ENCODE measurements around the gene ZFAND3. TPM values are rescaled to one million over a fixed set of nuclear protein-coding genes. Genes with fewer than 3 reads are reported as not detected.

The ZFAND3 gene
- polyA plus RNA-seq, 1 of the 3 experiments (the other 2 are of a cell fraction) = 16.7 TPM

DNA sequence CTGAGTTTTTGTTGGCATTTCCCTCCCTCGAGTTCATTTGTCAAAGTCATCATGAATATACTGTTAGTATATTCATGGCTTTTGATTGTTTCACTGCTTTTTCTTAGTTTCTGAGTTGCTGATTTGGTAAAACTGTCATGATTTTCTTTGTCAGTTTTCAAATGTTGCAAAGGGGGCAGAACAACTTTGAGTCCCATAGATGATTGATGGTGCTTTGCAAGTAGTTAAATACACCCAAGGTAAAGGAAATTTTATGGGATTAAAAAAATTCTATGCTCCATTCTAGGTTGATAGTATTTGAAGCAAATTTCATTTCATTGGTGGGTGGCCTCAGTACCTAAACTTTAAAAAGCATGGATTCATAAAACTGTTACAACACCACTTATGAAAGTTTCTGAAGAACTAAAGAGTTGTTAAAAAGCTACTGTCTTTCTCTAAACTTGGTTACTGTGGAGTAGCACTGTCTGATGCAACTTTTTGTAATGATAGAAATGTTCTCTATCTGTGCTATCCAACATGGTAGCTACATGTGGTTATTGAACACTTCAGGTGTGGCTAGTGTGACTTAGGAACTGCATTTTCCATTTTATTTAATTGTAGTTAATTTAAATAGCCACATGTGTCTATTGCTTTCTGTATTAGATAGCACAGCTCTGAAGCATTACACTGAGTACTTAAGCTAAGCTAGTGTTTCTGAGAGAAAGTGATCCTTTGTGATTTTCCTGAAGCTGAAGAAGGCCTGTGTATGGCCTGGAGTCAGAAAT, 153.6 kb downstream of the ZFAND3 start:
- Histone ChIP-seq H4K20me1 (ENCODE audit: insufficient read depth) (peaks cover 68% of the 10 kb centered on the region), H3K27ac (ENCODE audit: low read depth in 2 of 2, low read length in 1 of 2) (no peak overlapping the region), H3K4me1 (ENCODE audit: control insufficient read depth in 1 of 2, insufficient read depth in 2 of 2, low read depth in 1 of 2, low read length in 1 of 2) (no peaks in the 10 kb centered on the region; a peak in 1 of 4 replicates), H3K9me3 (peaks cover 6% of the 10 kb centered on the region; the same call in 1 of the 2 replicates), H3F3A (replicated peaks; ENCODE audit: insufficient read depth) (peaks cover 8% of the 10 kb centered on the region), H3K4me2 (no peak overlapping the region), H2AFZ (ENCODE audit: low read depth) (no peak overlapping the region), H3K9ac (no peak overlapping the region), H3K79me2 (ENCODE audit: insufficient read depth) (peaks cover 99% of the 10 kb centered on the region), H3K36me3 (replicated peaks in 1 of 2; ENCODE audit: control insufficient read depth in 1 of 2, insufficient read depth in 2 of 2, low read length in 1 of 2) (peaks cover 0 to 14% of the 10 kb centered on the region in 2 experiments), H3K4me3 (ENCODE audit: low read depth in 2 of 2, low read length in 1 of 2) (no peak overlapping the region), H3K9me2 (no peaks in the 10 kb centered on the region), H3K27me3 (ENCODE audit: insufficient read depth) (no peaks in the 10 kb centered on the region)
- 100% methylated on average over 1 of the region's 1 CpG for WGBS (ENCODE audit: low lambda C conversion rate)
- ChIA-PET CTCF (no interaction called here), POLR2A (no interaction called here)
- TF ChIP-seq FOXJ3 (CRISPR knock-in tag; IDR thresholded peaks at IDR 0.05) (no peak), YY1 (IDR thresholded peaks at IDR 0.05; ENCODE audit: low read depth) (no peak), GATA2 (CRISPR knock-in tag; IDR thresholded peaks at IDR 0.05) (no peak), EZH2phosphoT487 (IDR thresholded peaks at IDR 0.05; ENCODE audit: borderline replicate concordance, low read depth) (no peak), RCOR1 (IDR thresholded peaks at IDR 0.05; ENCODE audit: low read length) (no peak)
- TF ChIP-seq, protein P1, sequence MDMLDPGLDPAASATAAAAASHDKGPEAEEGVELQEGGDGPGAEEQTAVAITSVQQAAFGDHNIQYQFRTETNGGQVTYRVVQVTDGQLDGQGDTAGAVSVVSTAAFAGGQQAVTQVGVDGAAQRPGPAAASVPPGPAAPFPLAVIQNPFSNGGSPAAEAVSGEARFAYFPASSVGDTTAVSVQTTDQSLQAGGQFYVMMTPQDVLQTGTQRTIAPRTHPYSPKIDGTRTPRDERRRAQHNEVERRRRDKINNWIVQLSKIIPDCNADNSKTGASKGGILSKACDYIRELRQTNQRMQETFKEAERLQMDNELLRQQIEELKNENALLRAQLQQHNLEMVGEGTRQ (IDR thresholded peaks at IDR 0.05; ENCODE audit: borderline replicate concordance, low read depth, low read length) = no peak
- no peak for DNase-seq

DNA sequence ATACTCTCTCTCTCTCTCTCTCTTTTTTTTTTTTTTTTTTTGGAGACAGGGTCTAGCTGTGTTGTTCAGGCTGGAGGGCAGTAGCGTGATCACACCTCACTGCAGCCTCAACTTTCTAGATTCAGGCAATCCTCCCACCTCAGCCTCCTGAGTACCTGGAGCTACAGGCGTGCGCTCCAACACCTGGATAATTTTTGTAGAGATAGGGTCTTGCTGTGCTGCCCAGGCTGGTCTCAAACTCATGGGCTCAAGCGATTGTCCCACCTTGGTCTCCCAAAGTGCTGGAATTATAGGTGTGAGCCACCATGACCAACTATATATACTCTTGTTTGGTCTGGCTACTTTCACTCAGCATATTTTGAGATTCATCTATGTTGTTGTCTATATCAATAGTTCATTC, 154.9 kb downstream of the ZFAND3 start:
- Histone ChIP-seq H3F3A (replicated peaks; ENCODE audit: insufficient read depth) (peaks cover 8% of the 10 kb centered on the region), H3K36me3 (replicated peaks in 1 of 2; ENCODE audit: control insufficient read depth in 1 of 2, insufficient read depth in 2 of 2, low read length in 1 of 2) (peaks cover 0 to 14% of the 10 kb centered on the region in 2 experiments), H3K9ac (no peak overlapping the region), H3K79me2 (ENCODE audit: insufficient read depth) (peaks cover 99% of the 10 kb centered on the region), H3K9me3 (peaks cover 6% of the 10 kb centered on the region; the same call in 1 of the 2 replicates), H3K27me3 (ENCODE audit: insufficient read depth) (no peaks in the 10 kb centered on the region), H3K4me1 (ENCODE audit: control insufficient read depth in 1 of 2, insufficient read depth in 2 of 2, low read depth in 1 of 2, low read length in 1 of 2) (peaks cover 0 to under 1% of the 10 kb centered on the region in 2 experiments; a peak in 2 of 4 replicates), H3K9me2 (no peaks in the 10 kb centered on the region), H4K20me1 (ENCODE audit: insufficient read depth) (peaks cover 70% of the 10 kb centered on the region), H2AFZ (ENCODE audit: low read depth) (no peak overlapping the region), H3K27ac (ENCODE audit: low read depth in 2 of 2, low read length in 1 of 2) (no peak overlapping the region), H3K4me2 (no peak overlapping the region), H3K4me3 (ENCODE audit: low read depth in 2 of 2, low read length in 1 of 2) (no peak overlapping the region)
- 98% methylated on average over 4 of the region's 4 CpGs for WGBS (ENCODE audit: low lambda C conversion rate)
- ChIA-PET CTCF (no interaction called here), POLR2A (no interaction called here)
- DNase-seq = no peak
- TF ChIP-seq GATA2 (CRISPR knock-in tag; IDR thresholded peaks at IDR 0.05) (no peak), EP300 (IDR thresholded peaks at IDR 0.05; ENCODE audit: borderline replicate concordance in 1 of 2, low read depth in 1 of 2, low read length in 1 of 2) (no peak), RCOR1 (IDR thresholded peaks at IDR 0.05; ENCODE audit: low read length) (no peak), EZH2phosphoT487 (IDR thresholded peaks at IDR 0.05; ENCODE audit: borderline replicate concordance, low read depth) (no peak), FOSL2 (IDR thresholded peaks at IDR 0.05; ENCODE audit: borderline replicate concordance, low read depth) (no peak), NFIC (IDR thresholded peaks at IDR 0.05; ENCODE audit: borderline replicate concordance) (no peak), SIN3A (IDR thresholded peaks at IDR 0.05; ENCODE audit: borderline replicate concordance, low read depth, low read length) (no peak), RFX5 (IDR thresholded peaks at IDR 0.05; ENCODE audit: low read length) (no peak), FOXJ3 (CRISPR knock-in tag; IDR thresholded peaks at IDR 0.05) (no peak), RAD21 (IDR thresholded peaks at IDR 0.05; ENCODE audit: low read length) (no peak), MXI1 (IDR thresholded peaks at IDR 0.05; ENCODE audit: low read depth, low read length) (no peak)
- TF ChIP-seq, protein P2, sequence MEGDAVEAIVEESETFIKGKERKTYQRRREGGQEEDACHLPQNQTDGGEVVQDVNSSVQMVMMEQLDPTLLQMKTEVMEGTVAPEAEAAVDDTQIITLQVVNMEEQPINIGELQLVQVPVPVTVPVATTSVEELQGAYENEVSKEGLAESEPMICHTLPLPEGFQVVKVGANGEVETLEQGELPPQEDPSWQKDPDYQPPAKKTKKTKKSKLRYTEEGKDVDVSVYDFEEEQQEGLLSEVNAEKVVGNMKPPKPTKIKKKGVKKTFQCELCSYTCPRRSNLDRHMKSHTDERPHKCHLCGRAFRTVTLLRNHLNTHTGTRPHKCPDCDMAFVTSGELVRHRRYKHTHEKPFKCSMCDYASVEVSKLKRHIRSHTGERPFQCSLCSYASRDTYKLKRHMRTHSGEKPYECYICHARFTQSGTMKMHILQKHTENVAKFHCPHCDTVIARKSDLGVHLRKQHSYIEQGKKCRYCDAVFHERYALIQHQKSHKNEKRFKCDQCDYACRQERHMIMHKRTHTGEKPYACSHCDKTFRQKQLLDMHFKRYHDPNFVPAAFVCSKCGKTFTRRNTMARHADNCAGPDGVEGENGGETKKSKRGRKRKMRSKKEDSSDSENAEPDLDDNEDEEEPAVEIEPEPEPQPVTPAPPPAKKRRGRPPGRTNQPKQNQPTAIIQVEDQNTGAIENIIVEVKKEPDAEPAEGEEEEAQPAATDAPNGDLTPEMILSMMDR (IDR thresholded peaks at IDR 0.05) = no peak
- TF ChIP-seq, protein P3, sequence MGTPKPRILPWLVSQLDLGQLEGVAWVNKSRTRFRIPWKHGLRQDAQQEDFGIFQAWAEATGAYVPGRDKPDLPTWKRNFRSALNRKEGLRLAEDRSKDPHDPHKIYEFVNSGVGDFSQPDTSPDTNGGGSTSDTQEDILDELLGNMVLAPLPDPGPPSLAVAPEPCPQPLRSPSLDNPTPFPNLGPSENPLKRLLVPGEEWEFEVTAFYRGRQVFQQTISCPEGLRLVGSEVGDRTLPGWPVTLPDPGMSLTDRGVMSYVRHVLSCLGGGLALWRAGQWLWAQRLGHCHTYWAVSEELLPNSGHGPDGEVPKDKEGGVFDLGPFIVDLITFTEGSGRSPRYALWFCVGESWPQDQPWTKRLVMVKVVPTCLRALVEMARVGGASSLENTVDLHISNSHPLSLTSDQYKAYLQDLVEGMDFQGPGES (IDR thresholded peaks at IDR 0.05; ENCODE audit: low read depth, low read length) = no peak
- TF ChIP-seq, protein P4, sequence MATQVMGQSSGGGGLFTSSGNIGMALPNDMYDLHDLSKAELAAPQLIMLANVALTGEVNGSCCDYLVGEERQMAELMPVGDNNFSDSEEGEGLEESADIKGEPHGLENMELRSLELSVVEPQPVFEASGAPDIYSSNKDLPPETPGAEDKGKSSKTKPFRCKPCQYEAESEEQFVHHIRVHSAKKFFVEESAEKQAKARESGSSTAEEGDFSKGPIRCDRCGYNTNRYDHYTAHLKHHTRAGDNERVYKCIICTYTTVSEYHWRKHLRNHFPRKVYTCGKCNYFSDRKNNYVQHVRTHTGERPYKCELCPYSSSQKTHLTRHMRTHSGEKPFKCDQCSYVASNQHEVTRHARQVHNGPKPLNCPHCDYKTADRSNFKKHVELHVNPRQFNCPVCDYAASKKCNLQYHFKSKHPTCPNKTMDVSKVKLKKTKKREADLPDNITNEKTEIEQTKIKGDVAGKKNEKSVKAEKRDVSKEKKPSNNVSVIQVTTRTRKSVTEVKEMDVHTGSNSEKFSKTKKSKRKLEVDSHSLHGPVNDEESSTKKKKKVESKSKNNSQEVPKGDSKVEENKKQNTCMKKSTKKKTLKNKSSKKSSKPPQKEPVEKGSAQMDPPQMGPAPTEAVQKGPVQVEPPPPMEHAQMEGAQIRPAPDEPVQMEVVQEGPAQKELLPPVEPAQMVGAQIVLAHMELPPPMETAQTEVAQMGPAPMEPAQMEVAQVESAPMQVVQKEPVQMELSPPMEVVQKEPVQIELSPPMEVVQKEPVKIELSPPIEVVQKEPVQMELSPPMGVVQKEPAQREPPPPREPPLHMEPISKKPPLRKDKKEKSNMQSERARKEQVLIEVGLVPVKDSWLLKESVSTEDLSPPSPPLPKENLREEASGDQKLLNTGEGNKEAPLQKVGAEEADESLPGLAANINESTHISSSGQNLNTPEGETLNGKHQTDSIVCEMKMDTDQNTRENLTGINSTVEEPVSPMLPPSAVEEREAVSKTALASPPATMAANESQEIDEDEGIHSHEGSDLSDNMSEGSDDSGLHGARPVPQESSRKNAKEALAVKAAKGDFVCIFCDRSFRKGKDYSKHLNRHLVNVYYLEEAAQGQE (IDR thresholded peaks at IDR 0.05; ENCODE audit: low read depth, low read length) = no peak
- TF ChIP-seq, protein P5, sequence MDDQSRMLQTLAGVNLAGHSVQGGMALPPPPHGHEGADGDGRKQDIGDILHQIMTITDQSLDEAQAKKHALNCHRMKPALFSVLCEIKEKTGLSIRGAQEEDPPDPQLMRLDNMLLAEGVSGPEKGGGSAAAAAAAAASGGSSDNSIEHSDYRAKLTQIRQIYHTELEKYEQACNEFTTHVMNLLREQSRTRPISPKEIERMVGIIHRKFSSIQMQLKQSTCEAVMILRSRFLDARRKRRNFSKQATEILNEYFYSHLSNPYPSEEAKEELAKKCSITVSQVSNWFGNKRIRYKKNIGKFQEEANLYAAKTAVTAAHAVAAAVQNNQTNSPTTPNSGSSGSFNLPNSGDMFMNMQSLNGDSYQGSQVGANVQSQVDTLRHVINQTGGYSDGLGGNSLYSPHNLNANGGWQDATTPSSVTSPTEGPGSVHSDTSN (IDR thresholded peaks at IDR 0.05) = no peak

Measured in SK-N-SH (cell line).